NK-92 (cell line): ENCODE measurements around the gene TADA2B.

Source experiments
- DNase-seq: peaks from one replicate; lab custom pipeline; 2025; ENCODE audit not compliant: unreplicated experiment; lab: John Stamatoyannopoulos, UW

TADA2B gene, protein sequence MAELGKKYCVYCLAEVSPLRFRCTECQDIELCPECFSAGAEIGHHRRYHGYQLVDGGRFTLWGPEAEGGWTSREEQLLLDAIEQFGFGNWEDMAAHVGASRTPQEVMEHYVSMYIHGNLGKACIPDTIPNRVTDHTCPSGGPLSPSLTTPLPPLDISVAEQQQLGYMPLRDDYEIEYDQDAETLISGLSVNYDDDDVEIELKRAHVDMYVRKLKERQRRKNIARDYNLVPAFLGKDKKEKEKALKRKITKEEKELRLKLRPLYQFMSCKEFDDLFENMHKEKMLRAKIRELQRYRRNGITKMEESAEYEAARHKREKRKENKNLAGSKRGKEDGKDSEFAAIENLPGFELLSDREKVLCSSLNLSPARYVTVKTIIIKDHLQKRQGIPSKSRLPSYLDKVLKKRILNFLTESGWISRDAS

DNA sequence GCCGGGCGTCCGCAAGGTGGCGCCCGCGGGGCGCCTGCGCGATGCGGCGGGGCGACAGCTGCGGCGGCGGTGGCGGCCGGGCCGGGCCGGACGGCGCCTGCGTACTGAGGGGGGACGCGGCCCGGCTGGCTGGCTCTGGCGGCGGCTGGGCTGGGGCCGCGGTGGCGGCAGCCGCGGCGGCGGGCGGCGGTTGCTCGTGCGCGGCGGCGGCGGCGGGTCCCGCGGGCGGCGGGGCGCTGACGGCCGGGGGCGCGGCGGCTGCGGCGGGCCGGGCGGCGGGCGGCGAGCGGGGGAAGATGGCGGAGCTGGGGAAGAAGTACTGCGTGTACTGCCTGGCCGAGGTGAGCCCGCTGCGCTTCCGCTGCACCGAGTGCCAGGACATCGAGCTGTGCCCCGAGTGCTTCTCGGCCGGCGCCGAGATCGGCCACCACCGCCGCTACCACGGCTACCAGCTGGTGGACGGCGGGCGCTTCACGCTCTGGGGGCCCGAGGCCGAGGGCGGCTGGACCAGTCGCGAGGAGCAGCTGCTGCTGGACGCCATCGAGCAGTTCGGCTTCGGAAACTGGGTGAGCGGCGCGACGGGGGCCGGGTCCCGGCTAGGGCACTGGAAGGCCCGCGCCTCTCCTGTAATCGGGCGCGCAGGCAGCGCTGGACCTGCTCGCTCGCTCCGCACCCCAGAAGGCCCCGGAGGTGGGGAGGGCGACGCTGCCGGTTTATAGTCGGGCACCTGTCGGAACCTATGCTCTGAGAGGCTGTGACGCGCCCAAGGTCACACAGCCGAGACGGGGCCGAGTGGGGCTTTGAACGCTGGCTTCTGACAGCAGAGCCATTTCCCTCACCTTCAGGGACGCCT, at the start of gene TADA2B:
TSS of gene TADA2B (plus strand) at position 89 of the 853 bp plus-strand sequence. CDS start at position 297, 208 bp downstream.
- no peak for DNase-seq

DNA sequence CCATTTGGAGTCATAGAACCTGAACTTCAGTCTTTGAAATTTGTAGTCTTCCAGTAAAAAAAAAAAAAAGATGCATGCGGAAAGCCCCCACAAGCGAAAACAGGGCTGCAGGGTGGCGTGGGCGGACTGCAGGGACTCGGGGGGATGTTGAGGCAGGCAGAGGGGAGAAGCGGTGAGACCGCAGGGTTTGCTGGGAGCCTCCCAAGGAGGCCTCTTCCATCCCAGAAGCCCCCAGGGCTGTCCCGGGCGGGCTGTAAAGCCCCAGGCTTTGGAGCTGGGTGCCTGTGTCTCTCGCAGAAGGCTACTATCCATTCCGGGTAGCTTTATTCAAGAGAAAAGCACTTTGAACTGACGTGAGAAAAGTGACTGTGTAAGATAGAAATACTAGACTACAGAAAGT, 46.7 kb upstream of the TADA2B start:
- no peak for DNase-seq

DNA sequence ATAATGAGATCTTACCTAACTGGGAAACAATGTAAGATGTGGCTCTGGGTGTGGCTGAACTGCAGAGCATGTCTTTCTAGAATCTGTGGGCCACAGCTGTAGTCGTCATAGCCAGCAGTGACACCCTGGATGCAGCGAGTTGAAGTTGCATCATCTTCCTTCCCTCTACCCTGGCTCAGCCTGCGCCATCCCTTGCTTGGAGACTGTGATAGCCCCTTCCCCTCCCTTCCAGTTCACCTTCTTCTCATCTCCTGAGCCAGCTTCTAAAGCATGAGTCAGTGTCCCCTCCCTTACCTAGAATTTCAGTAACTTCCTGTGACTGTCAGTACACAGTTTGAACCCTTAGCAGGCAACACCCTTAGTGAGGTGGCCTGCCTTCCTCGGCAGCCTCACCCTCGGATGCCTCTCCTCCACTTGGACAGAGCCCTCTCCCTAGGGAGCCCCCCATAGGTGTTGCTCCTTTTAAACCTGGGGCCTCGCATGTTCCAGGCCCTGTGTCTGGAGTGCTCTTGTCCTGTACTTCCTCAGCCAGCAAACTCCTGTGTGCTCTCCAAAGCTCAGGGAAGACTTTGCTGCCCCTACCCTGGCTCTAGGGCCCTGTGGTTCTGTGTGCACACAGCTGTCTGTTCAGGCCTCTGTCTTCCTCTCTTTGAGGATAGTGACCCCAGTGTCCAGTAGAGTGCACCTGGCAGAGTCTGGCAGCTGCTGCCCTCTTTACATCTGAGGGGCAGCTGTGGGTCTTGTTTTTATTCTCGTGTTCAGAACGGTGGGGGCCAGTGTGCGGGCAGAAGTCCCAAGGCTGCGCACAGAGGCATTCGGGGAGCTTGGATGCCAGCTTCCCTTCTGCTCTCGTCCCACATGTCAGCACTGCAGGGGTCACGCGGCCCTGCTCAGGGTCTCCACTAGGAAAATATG, 43.7 kb upstream of the TADA2B start:
- no peak for DNase-seq

DNA sequence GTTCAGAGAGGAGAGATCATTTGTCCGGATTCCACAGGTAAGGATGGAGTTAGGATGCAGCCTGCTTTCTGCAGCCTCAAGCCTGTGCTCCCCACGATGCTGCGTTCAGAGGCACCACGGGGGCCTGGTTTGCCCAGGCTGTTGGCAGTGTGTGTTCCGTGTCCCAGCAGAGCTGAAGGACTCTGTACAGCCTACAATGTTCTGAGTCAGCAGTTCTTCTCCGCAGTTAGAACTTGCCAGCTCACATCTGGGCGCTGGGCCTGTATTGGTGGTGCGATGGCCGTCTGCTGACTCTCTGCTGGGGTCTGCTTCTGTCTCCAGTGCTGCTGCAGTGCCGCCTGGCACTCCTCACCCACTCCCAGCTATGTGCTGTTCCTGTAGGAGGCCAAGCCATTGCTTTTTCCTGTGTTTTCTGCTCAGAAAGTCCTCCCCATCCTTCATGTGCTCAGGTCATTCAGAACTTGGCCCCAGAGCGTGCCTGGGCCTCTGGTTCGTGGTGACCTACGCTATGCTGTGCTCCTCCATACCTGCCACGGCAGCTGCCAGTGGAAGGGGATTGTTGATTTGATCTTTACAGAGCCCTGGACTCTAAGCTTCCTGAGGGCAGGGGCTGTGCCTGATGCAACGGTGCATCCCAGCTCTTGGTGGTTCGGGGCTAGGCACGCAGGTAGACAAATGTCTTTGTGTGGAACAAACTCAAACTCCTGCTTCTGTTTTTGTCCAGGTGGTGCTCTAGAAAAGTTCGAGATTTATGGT, 42.6 kb upstream of the TADA2B start:
- DNase-seq, result no peak

DNA sequence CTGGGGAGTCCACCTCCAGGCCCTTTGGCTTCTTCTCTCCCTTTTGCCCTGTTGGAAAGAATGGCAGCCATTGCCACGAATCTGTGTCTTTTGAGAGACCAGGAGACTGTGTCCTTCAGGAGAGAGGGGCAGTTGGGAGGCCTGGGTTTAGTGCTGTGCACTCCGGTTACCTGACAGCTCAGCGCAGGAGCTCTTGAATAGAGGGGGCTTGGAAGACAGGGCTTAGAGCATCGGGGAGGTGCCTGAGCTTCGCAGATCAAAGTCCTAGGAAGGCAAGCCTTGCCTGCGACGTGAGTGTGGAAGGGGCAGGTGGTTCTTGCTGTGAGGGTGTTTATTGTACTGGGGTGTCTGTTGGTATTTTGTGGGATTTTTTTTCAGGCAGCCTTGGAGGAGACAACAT, 41.9 kb upstream of the TADA2B start:
- no peak for DNase-seq

DNA sequence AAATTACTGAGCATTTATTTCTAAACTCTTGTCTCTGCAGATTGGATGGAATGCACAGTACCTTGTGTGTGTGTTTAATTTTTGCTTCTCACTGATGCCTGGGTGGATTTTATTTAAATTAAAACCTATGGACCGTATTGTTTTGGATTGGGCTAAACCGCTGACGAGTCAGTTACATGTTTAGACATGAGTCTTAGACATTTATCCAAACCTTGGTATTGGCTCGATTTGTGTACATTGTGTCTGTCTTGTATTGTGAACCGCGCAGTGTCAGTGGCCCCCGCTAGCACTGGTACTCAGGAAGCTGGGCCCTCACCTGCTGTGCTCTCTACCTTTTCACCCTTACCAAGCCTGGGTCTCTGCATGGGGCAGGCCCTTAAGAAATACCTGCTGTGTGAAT, 40.8 kb upstream of the TADA2B start:
- DNase-seq, result no peak

DNA sequence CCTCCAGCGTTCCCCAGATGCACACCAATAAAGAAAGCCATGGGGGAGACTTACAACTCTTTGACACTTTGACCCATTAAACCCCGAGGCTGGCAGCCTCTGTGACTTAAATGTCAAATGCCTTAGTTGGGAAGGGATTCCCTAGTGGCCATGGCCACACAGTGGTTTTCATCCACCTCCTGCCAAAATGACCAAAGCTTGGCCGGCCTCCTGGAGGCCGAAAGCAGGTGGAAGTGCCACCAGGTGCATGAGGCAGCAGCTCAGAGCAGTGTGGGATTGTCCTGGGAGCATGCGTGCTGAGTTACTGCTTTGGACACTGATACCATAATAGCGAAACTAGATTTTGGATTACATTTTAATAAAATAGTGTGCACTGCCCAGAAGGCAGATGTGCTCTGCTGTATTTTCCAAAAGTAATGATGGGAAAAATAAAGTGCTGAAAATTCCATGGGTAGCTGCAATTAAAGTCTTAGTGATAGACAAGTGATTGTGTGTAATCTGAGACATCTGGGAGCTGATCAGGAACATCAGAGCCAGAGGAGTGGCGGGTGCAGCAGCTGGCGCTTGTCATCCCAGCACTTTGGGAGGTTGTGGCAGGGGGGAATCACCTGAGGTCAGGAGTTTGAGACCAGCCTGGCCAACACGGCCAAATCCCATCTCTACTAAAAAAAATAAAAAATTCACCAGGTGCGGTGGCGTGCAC, 39.8 kb upstream of the TADA2B start:
- DNase-seq, result no peak

DNA sequence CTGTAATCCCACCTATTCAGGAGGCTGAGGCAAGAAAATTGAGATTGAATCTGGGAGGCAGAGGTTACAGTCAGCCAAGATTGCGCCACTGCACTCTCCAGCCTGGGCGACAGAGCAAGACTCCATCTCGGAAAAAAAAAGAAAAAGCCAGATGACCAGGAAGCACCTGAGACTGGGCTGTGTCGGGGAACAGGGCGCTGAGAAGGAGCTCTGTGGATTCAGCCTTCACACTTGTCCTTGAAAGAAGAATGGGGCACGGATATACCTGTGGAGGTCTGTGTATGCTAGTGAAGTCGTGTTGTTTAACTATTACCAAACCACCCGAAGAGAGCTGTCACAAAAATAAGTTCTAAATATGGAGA, 39.3 kb upstream of the TADA2B start:
- no peak for DNase-seq

DNA sequence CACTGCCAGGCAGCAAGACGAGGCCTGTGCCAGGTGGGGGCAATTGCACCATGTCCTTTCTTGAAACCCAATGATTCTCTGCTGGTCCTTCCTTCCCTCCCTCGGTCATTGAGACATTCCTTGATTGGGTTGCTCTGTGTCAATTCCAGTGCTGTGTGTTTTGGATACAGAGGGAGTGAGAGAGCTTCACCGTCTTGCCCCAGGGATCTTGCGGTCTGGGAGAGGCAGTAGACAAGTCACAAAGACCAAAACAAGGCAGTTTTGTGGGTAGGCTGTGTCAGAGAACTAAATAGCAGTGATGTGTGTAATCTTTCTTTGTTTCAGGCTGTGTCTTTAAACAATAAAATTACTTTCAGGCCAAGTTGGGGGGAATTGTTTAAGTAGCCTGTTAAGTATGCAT, 38.8 kb upstream of the TADA2B start:
- DNase-seq, result no peak

DNA sequence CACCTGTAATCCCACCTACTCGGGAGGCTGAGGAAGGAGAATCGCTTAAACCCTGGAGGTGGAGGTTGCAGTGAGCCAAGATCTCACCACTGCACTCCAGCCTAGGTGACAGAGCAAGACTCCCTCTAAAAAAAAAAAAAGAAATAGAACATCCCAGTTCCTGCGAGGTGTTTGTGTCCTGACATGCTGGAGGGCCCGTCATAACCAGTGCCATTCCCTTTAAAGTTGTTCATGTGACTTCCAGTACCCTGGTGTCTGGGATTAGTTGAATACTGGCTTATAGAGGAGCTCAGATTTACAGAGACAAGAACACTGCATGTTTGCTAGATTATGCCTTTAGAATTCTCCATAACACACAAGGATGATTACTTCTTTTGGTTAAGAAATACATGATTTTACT, 37.6 kb upstream of the TADA2B start:
- no peak for DNase-seq

DNA sequence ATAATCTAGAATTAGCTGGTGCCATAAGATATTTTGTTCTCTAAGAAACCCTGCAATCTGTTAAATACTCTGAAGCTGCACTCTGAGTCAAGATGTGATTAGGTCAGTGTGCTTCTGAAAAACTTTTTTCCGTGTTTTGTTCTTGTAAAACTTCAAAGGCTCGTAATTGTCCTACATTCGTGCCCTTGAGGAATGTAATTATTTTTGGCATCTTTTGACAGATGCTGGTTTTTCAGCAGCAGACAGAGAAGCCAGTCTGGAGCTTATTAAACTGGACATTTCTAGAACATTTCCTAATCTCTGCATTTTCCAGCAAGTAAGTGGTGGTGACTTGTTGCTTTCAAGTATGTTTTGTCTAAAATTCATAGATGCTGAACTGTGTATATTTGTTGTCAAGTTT, 36.8 kb upstream of the TADA2B start:
- DNase-seq, result no peak

DNA sequence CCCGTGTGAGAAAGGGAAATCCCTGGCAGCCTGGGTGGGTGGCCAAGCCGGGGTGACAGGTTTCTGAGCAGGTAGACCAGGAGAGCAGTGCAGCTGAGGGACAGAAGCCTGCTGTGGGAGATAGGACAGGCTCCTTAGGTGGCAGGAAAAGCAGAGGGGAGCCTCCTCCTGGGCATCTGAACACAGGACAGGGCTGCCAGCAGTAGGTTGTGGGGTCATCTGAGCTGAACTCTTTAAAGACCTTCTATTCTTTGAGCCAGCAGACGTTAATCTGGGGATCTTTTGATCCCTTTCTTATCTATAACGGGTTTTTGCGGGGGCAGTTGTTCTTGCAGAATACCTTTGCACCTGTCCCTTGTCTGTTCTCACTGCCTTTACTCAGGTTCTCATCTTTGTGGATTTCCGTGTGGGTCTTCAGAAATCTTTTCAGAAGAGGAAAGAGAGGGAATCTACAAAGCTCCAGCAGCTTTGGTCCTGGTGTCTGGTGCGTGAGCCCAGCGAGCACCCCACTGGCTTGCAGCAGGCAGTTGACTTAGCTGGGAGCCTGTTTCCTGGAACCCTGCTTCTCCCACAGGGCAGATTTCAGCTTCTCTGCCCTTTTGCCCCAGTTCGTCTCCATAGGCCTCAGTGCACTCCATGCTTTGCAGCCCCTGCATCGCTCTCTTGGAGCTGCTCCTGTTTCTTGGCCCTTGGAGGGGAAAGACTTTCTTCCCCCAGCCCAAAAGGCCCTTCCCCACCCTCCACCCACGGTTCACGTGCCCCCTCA, 35.8 kb upstream of the TADA2B start:
- DNase-seq, result no peak

DNA sequence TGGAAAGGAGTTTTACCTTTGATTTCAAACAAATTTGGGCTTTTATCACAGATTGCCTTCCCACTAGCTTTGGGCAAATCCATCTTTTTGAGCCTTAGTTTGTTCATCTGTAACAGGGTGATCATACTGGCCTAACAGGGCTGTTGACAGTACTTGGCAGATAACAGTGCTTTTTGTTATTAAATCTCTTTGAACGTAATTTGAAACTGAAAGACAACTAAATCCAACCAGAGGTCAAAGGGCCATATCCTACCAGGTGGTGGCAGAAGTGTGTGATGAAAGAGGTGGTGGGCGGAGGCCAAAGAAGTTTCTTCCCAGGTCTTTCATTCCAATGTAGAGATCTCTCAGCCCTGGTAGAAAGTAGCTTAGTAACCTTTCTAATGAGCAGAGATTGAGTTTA, 35.2 kb upstream of the TADA2B start:
- no peak for DNase-seq

DNA sequence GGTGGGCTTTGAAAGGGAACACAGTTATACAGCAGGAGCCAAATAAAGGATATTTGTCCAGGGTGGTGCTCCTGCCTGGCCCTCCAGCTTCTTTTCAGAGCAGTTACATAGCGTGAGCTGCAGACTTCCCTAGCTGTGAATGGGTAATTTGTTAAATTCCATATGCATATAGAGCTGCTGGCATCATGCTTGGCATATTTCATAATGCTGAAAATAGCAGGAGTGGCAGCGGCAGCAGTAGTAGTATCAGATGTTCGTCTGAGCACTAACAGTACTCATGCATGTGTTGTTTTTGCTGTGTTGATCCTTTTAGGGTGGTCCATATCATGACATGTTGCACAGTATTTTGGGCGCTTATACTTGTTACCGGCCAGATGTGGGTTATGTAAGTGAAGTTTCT, 33.6 kb upstream of the TADA2B start:
- no peak for DNase-seq

DNA sequence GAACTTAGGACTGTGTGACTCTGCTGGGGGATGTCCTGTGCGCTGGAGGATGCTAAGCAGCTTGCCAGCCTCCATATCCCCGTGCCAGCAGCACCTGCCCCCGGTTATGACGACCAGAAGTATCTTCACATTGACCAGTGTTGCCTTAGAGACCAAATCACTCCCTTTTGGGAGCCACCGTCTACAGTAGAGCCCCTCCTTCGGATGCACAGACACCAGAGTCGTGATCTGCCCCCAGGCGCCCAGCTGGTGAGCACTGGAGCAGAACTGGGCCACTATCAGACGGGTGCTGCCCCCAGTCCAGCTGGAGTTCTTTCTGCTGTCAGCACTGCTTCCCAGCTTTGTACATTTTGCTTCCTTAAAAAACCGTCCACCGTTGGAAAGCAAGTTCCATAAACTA, 30.0 kb upstream of the TADA2B start:
- no peak for DNase-seq

DNA sequence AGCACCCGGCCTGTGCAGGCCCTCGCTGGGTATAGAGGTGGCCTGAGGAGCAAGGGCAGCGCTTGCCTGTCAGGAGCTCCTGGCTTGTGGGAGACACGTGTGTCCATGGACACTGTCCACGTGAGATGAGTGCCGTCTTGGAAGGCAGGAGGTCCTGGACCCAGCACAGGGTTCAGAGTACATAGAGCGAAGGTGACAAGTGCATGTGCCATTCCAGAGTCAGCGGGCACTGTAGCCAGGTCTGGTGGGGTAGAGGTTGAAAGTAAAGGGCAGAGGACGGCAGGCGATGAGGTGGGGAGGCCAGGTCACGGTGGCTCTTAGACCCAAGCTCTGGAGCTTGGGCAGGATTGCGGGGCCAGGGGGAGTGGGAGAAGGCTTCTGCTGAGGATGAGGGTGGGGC, 28.4 kb upstream of the TADA2B start:
- no peak for DNase-seq

DNA sequence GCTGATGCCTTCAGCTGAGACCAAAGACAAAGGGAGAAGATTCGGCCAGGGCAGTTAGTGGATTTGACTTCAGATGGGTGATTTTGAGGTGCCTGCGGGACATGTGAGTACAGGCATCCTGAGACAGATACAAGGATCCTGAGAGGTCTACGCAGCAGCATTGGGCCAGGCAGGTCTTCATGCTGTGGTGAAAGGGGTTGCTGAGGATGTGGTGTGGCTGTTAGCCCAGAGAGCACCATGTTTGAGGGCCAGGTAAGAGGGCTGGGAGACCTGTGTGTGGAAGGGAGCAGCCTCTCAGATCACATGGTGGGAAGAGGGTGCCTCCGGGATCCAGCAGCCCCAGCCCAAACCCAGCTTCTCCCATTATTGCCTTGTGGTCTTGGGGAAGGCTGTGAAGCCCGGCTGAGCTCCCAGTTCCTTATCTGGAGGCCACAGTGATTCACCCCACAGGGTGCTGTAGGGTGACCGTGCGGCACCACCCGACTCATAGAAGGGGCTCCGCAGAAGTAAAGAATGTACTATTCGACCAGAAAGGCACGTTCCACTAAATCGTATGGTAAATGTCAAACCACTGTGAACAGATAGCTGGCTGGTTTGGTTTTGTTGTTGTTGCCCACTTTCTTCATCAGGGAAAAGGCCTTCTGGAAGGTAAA, 27.7 kb upstream of the TADA2B start:
- no peak for DNase-seq

DNA sequence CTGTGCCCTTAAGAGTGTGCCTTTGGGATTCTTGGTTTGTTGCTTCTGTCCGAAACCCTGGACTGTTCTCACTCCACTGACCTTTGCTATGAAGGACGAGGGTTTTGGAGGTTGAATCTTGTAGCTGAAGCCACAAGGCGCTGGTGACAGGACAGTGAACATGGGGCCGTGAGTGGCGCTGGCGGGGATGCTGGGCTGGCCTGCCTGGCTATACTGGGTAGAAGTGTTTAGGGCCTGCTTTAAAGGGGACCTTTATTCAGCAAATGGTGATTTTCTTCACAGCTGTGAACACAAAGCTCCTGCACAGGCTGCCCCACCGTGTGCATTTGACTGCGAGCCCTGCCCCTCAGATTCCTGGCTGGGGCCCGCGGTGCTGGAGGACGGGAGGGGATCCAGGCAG, 27.1 kb upstream of the TADA2B start:
- no peak for DNase-seq

DNA sequence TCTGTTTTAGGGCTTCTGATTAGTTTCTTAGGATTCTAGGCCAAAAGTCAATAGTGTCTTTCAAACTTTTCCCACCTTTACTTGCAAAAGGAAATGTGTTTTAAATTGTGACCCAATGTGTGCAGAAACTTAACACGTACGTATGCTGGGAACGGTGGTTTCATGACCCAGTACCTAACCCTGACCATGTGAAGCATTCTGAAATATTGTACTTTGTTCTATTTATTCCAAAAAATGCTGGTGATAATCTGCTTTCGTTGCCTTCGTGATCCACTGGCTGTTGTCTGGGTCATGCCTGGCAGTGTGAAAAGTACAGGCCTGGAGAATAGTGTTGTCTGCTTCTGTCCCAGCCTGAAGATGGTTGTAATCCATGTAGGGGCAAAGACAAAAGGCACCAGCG, 26.7 kb upstream of the TADA2B start:
- DNase-seq, result no peak
